Upper lobe of left lung (tissue), 6 donors: ENCODE data around the gene TNS4. TPM values are rescaled to one million over a fixed set of nuclear protein-coding genes. Genes with fewer than 3 reads are reported as not detected.

Experiments
- ATAC-seq, 2 donors: fragments of 200-7000 bp; cut with Tn5 transposase; one replicate each; pipeline ENCODE4 v1.9.1; 2022; ENCODE audit warnings: mild to moderate bottlenecking in 2 of 2, moderate library complexity in 2 of 2; ENCODE audit not compliant: low FRiP score in 2 of 2
- DNase-seq, 2 donors: peaks; one replicate each; pipeline ENCODE4 v3.0.0-alpha.2; 2019 to 2020
- H3K27ac ChIP-seq, 4 donors: fragments of 200-600 bp; sonication (generic); one replicate each; pipeline ENCODE4 v1.5.1; 2016 to 2019
- H3K27me3 ChIP-seq, 4 donors: fragments of 200-600 bp; sonication (generic); one replicate each; pipeline ENCODE4 v1.5.1; 2017 to 2019
- H3K36me3 ChIP-seq, 4 donors: fragments of 200-600 bp; sonication (generic); one replicate each; pipeline ENCODE4 v1.5.1; 2016 to 2019
- H3K4me1 ChIP-seq, 4 donors: fragments of 200-600 bp; sonication (generic); one replicate each; pipeline ENCODE4 v1.5.1; 2018 to 2019
- H3K4me3 ChIP-seq, 4 donors: fragments of 200-600 bp; sonication (generic); one replicate each; pipeline ENCODE4 v1.5.1; 2017 to 2019; ENCODE audit warnings: mild to moderate bottlenecking in 2 of 4, moderate library complexity in 1 of 4
- H3K9me3 ChIP-seq, 4 donors: fragments of 200-600 bp; sonication (generic); one replicate each; pipeline ENCODE4 v1.5.1; 2018 to 2019
- CTCF ChIP-seq, 6 experiments: fragments of 450-650 bp in 4 of 6; fragments of 200-600 bp in 2 of 6; sonication (generic) in 2 of 6; IDR thresholded peaks; one replicate each; pipeline ENCODE4 v1.5.1; 2016 to 2019; ENCODE audit warnings: antibody characterized with exemption in 6 of 6
- EP300 ChIP-seq, 4 donors: sonication (generic); formaldehyde crosslinking; IDR thresholded peaks; one replicate each; pipeline ENCODE4 v1.5.1; 2017; ENCODE audit warnings: antibody characterized with exemption in 4 of 4, control low read depth in 2 of 4
- POLR2A ChIP-seq, 4 donors: fragments of 450-650 bp; IDR thresholded peaks; one replicate each; pipeline ENCODE4 v1.5.1; 2016 to 2017; ENCODE audit warnings: antibody characterized with exemption in 4 of 4, mild to moderate bottlenecking in 2 of 4
- POLR2AphosphoS5 ChIP-seq, 2 donors: sonication (generic); formaldehyde crosslinking; IDR thresholded peaks; one replicate each; pipeline ENCODE4 v1.5.1; 2017; ENCODE audit warnings: antibody characterized with exemption in 2 of 2
- WGBS, 2 donors: methylation state at CpG; one replicate each; pipeline ENCODE4 v1.1.5; 2017 to 2018; 5-methylcytosine and 5-hydroxymethylcytosine counted together
- total RNA-seq, 6 donors: library from RNA; depleted of rRNA in 4 of 6; stranded (reverse); fragments of >200 nt in 4 of 6; gene quantifications; one replicate each; pipeline versions ENCODE4 v1.1.0 to v1.2.1, GENCODE V29; 2016 to 2021
- donor health status: DM: no; HTN: no; CAD: no; lungs with moderate emphysema.
- donor health status: DM: no; HTN: yes; CAD: no; lungs with severe emphysema.

Gene TNS4
- total RNA-seq, 6 donors from 2014 or later, result 0.54 to 5.1 (median 1.1) TPM; not detected in 1

- no peak overlapping the region for H3K27ac ChIP-seq
- peaks cover 17 to 49% (median 32%) of the 10 kb centered on the region in 4 donors for H3K4me1 ChIP-seq
- TF ChIP-seq EP300 (IDR thresholded peaks at IDR 0.05) (no peak), POLR2A (IDR thresholded peaks at IDR 0.05) (no peak), POLR2AphosphoS5 (IDR thresholded peaks at IDR 0.05) (no peak), CTCF (IDR thresholded peaks at IDR 0.05) (no peak)
- no peaks in the 10 kb centered on the region for H3K9me3 ChIP-seq
- 89% methylated on average over 1 of the region's 1 CpG; no CpG with 5 or more reads in 1 of the 2 donors for WGBS, 2 donors
- no peaks in the 10 kb centered on the region for H3K27me3 ChIP-seq
- ATAC-seq (no peak), DNase-seq (no peak)
- no peak overlapping the region for H3K4me3 ChIP-seq
- H3K36me3 ChIP-seq, result no peaks in the 10 kb centered on the region
Observed at GRCh38 chr17:40477796-40478195, 23.6 kb downstream of the TNS4 start.

GRCh38 chr17:40475234-40475908, 26.1 kb downstream of the TNS4 start:
- Histone ChIP-seq H3K27ac (peak overlapping the region in 1 of 4 donors; percentile 31), H3K4me1 (peaks cover 10 to 31% (median 20%) of the 10 kb centered on the region in 4 donors), H3K36me3 (no peaks in the 10 kb centered on the region), H3K4me3 (no peak overlapping the region), H3K9me3 (no peaks in the 10 kb centered on the region), H3K27me3 (no peaks in the 10 kb centered on the region)
- no peak for TF ChIP-seq POLR2AphosphoS5 (IDR thresholded peaks at IDR 0.05)
- TF ChIP-seq CTCF (IDR thresholded peaks at IDR 0.05), result no peak
- no peak for TF ChIP-seq POLR2A (IDR thresholded peaks at IDR 0.05)
- no peak for TF ChIP-seq EP300 (IDR thresholded peaks at IDR 0.05)
- ATAC-seq (no peak), DNase-seq (no peak)
- 92 to 93% methylated on average over 18 of the region's 18 CpGs for WGBS, 2 donors

DNA sequence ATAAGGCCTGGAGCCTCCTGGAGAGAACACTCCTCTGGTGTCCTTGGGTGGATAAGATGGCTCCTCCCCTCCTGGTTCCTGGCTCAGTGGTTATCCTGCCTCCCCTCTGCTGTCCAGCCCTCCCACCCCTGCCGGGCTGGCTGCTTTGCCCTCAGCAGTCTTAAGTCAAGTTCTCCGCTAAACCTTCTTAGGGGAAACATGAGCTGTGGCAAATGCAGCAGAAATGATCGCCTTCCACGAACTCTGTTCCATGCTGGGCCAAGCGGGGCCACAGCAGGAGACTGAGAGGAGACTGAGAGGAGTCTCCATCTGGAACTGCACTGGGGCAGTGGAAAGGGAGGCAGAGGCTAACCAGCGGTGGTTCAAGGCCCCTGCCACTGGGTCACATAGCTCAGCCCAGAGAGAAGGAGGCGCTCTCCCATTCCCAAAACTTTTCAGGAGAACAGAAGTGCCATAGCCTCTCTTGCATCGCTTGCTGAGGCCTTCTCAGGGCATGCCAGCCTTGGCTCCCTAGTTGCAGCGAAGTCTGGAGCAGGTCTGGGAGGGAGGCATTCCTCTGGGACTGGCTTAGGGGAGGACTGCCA, 26.9 kb downstream of the TNS4 start:
- 95 to 98% methylated on average over 9 of the region's 9 CpGs for WGBS, 2 donors
- no peak for DNase-seq
- TF ChIP-seq POLR2AphosphoS5 (IDR thresholded peaks at IDR 0.05) (no peak), CTCF (IDR thresholded peaks at IDR 0.05) (no peak), POLR2A (IDR thresholded peaks at IDR 0.05) (no peak), EP300 (IDR thresholded peaks at IDR 0.05) (no peak)

GRCh38 chr17:40473573-40474365, 27.7 kb downstream of the TNS4 start:
- WGBS, 2 donors, result 72 to 74% methylated on average over 16 of the region's 16 CpGs
- H3K9me3 ChIP-seq, result no peaks in the 10 kb centered on the region
- H3K27me3 ChIP-seq, result no peaks in the 10 kb centered on the region
- H3K4me3 ChIP-seq, result no peak overlapping the region
- H3K4me1 ChIP-seq, result peaks cover 4 to 19% (median 11%) of the 10 kb centered on the region in 4 donors
- no peaks in the 10 kb centered on the region for H3K36me3 ChIP-seq
- DNase-seq (no peak), ATAC-seq (no peak)
- no peak overlapping the region for H3K27ac ChIP-seq
- TF ChIP-seq CTCF (IDR thresholded peaks at IDR 0.05) (no peak), EP300 (IDR thresholded peaks at IDR 0.05) (no peak), POLR2AphosphoS5 (IDR thresholded peaks at IDR 0.05) (no peak), POLR2A (IDR thresholded peaks at IDR 0.05) (no peak)

More for the DNA sequence above, 26.9 kb downstream of the TNS4 start:
- Histone ChIP-seq H3K4me3 (no peak overlapping the region), H3K9me3 (no peaks in the 10 kb centered on the region), H3K27me3 (no peaks in the 10 kb centered on the region), H3K4me1 (peaks cover 4 to 22% (median 12%) of the 10 kb centered on the region in 4 donors), H3K27ac (no peak overlapping the region), H3K36me3 (no peaks in the 10 kb centered on the region)
- no peak for ATAC-seq
